SJSA1 (cell line): ENCODE measurements around the gene SSBP2. TPM values are rescaled to one million over a fixed set of nuclear protein-coding genes. Genes with fewer than 3 reads are reported as not detected.
A peak's percentile ranks its signal among the peaks of the same experiment; 100 is the strongest.

Source experiments
- DNase-seq, 2 experiments: peaks; one replicate each; pipeline ENCODE4 v3.0.0-alpha.2; 2015 to 2020; ENCODE audit warnings: low spot score in 2 of 2, low read depth in 1 of 2
- H3K27ac ChIP-seq: fragments of 250-450 bp; sonication (Bioruptor Pico); 2 replicates; pipeline ENCODE4 v1.5.1; 2020; ENCODE audit warnings: mild to moderate bottlenecking, moderate library complexity
- H3K27me3 ChIP-seq: fragments of 250-450 bp; sonication (Bioruptor Pico); replicated peaks from 2 replicates; pipeline ENCODE4 v1.5.1; 2020; ENCODE audit warnings: mild to moderate bottlenecking, moderate library complexity
- H3K36me3 ChIP-seq: fragments of 250-450 bp; sonication (Bioruptor Pico); 2 replicates; pipeline ENCODE4 v1.5.1; 2020; ENCODE audit warnings: mild to moderate bottlenecking
- H3K4me1 ChIP-seq: fragments of 250-450 bp; sonication (Bioruptor Pico); replicated peaks from 2 replicates; pipeline ENCODE4 v1.6.1; 2021; ENCODE audit warnings: mild to moderate bottlenecking
- H3K4me3 ChIP-seq: fragments of 250-450 bp; sonication (Bioruptor Pico); 2 replicates; pipeline ENCODE4 v1.5.1; 2020; ENCODE audit warnings: mild to moderate bottlenecking
- H3K9me3 ChIP-seq: fragments of 250-450 bp; sonication (Bioruptor Pico); replicated peaks from 2 replicates; pipeline ENCODE4 v1.5.1; 2020; ENCODE audit warnings: mild to moderate bottlenecking
- total RNA-seq: library from RNA; depleted of rRNA; stranded (reverse); fragments of >200 nt; shearing (Covaris generic); gene quantifications from 2 replicates; pipeline ENCODE4 v1.2.3, GENCODE V29; 2014

Gene SSBP2
- total RNA-seq, 1 experiment from 2014 or later = 4.7 TPM

DNA sequence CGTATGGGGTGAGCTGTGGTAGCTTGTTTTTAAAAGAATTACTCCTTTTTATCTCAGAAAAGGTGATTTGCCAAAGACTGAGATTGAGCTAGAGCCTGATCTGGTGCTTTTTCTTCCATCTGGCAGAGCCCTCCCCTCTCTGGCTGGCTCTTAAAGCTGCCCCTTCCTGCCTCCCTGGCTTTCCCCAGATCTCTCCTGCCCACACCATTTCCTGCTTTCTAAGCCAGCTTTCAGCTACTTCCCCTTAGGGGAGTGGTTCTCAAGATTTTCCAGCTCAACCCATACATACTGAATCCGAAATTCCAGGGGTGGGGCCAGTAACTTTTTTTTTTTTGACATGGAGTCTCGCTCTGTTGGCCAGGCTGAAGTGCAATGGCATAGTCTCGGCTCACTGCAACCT, 352.2 kb downstream of the SSBP2 start:
- Histone ChIP-seq H3K9me3 (peaks cover 3% of the 10 kb centered on the region; the same call in 1 of the 2 replicates), H3K27ac (no peak overlapping the region), H3K36me3 (no peaks in the 10 kb centered on the region), H3K27me3 (peaks cover 15% of the 10 kb centered on the region), H3K4me1 (peaks cover 4% of the 10 kb centered on the region; the same call in 1 of the 2 replicates), H3K4me3 (no peak overlapping the region)
- no peak for DNase-seq

GRCh38 chr5:81397176-81397575, 353.7 kb downstream of the SSBP2 start:
- Histone ChIP-seq H3K36me3 (no peaks in the 10 kb centered on the region), H3K4me1 (peaks cover 4% of the 10 kb centered on the region; the same call in 1 of the 2 replicates), H3K27me3 (peaks cover 16% of the 10 kb centered on the region), H3K9me3 (peaks cover 3% of the 10 kb centered on the region; the same call in 1 of the 2 replicates), H3K27ac (no peak overlapping the region), H3K4me3 (no peak overlapping the region)
- DNase-seq = no peak

DNA sequence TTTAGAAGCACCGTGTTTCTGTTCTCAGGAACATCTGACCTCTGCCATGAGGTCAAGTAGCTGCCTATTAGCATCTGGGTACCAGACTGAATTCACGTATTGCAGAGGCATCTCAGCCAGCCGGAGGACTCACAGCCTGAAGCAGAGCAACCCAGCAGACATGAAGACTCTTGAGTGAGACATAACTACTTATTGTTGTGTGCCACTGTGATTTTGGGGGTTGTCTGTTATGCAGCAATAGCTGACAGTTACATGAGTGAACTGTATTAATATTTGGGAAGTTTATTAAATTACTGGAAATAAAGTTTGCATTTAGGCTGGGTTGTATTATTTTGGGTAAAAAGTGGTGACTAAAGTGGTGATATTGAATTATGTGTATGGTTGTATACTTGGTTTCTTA, 355.6 kb downstream of the SSBP2 start:
- H3K9me3 ChIP-seq = peaks cover 3% of the 10 kb centered on the region; the same call in 1 of the 2 replicates
- no peak for DNase-seq
- H3K36me3 ChIP-seq = no peaks in the 10 kb centered on the region
- H3K4me1 ChIP-seq = peaks cover 4% of the 10 kb centered on the region; the same call in 1 of the 2 replicates
- H3K27ac ChIP-seq = no peak overlapping the region
- peaks cover 16% of the 10 kb centered on the region for H3K27me3 ChIP-seq
- H3K4me3 ChIP-seq = no peak overlapping the region

DNA sequence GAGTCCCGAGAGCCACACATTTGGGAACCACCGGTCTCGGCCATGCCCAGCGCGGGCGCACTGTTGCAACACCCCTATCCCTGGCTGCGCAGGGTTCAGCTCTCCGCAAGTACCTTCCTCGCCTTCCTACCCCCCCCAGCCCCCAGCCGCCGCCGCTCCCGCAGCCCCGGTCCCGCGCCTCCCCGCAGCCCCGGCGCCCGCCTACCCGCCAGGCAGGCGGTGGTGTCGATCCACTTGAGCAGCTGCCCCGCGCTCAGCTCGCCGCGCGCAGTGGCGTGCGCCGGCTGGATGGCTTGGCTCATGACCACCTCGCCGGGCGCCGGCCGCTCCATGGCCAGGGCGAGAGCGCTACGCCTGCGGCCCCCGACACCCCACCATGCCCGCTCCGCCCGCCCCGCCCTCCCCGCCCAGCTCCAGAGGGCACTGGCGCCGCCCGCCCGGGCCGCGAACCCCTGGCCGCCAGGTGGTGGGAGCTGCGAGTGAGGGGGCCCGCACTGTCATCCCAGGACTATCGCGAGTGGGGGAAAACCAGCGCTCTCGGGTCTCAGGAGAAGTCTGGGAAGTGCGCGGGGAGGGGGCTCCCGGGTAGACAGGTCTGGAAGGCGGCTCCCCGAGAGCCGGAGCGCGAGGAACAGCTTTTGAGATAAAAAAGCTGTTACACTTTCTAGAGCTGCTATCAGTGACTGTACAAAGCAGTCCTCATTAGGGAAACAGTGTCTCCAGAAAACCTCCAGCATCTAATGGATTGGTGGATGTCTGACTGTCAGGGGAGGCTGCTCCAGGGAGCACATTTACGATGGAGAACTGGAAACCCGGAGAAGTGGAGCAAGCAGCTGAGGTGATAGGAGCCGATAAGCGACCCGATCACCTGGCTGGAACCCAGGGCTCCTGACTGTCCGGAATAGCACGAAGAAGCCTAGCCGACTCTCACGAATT, 356.8 kb downstream of the SSBP2 start, which contains the start of gene ACOT12:
Gene ACOT12 (minus strand): TSS at position 352 of the 936 bp plus-strand sequence. CDS start 20 bp downstream, at position 332.
- peaks cover 16% of the 10 kb centered on the region for H3K27me3 ChIP-seq
- no peak within 1 kb of the TSS for H3K27ac ChIP-seq
- H3K4me3 ChIP-seq = peak within 1 kb of the TSS; percentile 28
- H3K9me3 ChIP-seq = peaks cover 3% of the 10 kb centered on the region; the same call in 1 of the 2 replicates
- no peaks in the 10 kb centered on the region for H3K36me3 ChIP-seq
- DNase-seq = no peak
- H3K4me1 ChIP-seq = peaks cover 4% of the 10 kb centered on the region; the same call in 1 of the 2 replicates

DNA sequence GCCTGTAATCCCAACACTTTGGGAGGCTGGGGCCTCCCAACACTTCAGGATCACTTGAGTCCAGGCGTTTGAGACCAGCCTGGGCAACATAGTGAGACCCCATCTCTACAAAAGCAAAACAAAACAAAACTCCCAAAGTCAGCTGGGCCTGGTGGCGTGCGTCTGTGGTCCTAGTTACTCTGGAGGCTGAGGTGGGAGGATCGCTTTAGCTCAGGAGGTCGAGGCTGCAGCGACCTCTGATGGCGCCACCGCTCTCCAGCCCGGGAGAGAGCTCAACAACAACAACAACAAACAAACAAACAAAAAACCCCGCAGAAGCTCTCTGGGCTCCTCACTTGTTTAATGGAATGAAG, 357.5 kb downstream of the SSBP2 start:
- peaks cover 4% of the 10 kb centered on the region; the same call in 1 of the 2 replicates for H3K4me1 ChIP-seq
- H3K9me3 ChIP-seq = peaks cover 3% of the 10 kb centered on the region; the same call in 1 of the 2 replicates
- H3K4me3 ChIP-seq = peak overlapping the region; percentile 28
- no peak for DNase-seq
- peaks cover 16% of the 10 kb centered on the region for H3K27me3 ChIP-seq
- H3K27ac ChIP-seq = no peak overlapping the region
- H3K36me3 ChIP-seq = no peaks in the 10 kb centered on the region

- no peak for DNase-seq
- H3K27ac ChIP-seq = no peak overlapping the region
- H3K9me3 ChIP-seq = no peaks in the 10 kb centered on the region
- H3K4me3 ChIP-seq = no peak overlapping the region
- H3K36me3 ChIP-seq = no peaks in the 10 kb centered on the region
- peaks cover 7% of the 10 kb centered on the region for H3K27me3 ChIP-seq
- 0 out of 2 replicates have a peak, but pooled peaks cover under 1% of the 10 kb centered on the region for H3K4me1 ChIP-seq
Observed at GRCh38 chr5:81389025-81389424, 361.9 kb downstream of the SSBP2 start.

- H3K36me3 ChIP-seq = no peaks in the 10 kb centered on the region
- H3K27ac ChIP-seq = no peak overlapping the region
- no peaks in the 10 kb centered on the region for H3K9me3 ChIP-seq
- no peaks in the 10 kb centered on the region for H3K4me1 ChIP-seq
- no peak overlapping the region for H3K4me3 ChIP-seq
- DNase-seq = no peak
- H3K27me3 ChIP-seq = peaks cover 3% of the 10 kb centered on the region
Observed at GRCh38 chr5:81388169-81388568, 362.7 kb downstream of the SSBP2 start.

GRCh38 chr5:81383867-81384266, 367.0 kb downstream of the SSBP2 start:
- no peaks in the 10 kb centered on the region for H3K27me3 ChIP-seq
- no peaks in the 10 kb centered on the region for H3K9me3 ChIP-seq
- no peak for DNase-seq
- no peaks in the 10 kb centered on the region for H3K36me3 ChIP-seq
- H3K27ac ChIP-seq = no peak overlapping the region
- no peak overlapping the region for H3K4me3 ChIP-seq
- H3K4me1 ChIP-seq = no peaks in the 10 kb centered on the region

DNA sequence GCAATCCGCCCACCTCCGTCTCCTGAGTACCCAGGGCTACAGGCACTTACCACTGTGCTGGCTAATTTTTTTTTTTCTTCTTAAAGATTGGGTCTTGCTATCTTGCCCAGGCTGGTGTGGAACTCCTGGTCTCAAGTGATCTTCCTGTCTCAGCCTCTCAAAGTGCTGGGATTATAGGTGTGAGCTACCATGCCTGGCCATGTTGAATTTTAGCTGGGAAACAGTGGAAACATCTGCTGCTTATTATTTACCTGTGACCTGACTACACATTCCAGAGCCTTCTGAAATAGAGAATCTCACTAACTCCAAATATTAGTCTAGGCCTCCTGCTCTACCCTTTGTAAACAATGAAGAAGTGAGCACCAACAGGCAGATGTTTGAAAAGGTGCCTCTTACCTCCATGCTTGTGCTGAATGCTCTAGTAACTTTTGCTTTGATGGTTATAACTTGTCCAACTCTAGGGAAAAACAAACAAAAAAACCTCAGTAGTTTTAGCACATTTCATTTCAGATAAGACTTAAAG, 379.5 kb downstream of the SSBP2 start:
- Histone ChIP-seq H3K27ac (no peak overlapping the region), H3K27me3 (no peaks in the 10 kb centered on the region), H3K36me3 (no peaks in the 10 kb centered on the region), H3K9me3 (no peaks in the 10 kb centered on the region), H3K4me3 (no peak overlapping the region), H3K4me1 (no peaks in the 10 kb centered on the region)
- DNase-seq = no peak

DNA sequence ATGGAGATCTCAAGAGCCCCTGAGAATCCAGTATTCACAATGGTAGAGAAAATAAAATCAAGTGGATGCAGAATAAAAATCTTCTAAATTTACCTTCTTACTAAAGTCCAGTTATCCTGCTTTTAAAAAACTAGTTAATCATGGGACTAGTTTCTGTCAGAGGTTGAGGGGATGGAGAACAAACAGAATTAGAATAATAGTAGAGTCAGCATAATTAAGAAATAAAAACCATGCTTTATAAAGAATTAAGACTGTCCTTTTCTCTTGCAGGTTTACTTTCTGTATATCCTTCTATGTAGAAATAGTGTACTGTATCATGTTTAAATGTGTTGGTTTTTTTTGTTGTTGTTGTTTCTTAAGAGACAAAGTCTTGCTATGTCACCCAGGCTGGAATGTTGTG, 380.0 kb downstream of the SSBP2 start:
- H3K4me3 ChIP-seq = no peak overlapping the region
- H3K27ac ChIP-seq = no peak overlapping the region
- DNase-seq = no peak
- H3K27me3 ChIP-seq = no peaks in the 10 kb centered on the region
- no peaks in the 10 kb centered on the region for H3K4me1 ChIP-seq
- no peaks in the 10 kb centered on the region for H3K9me3 ChIP-seq
- no peaks in the 10 kb centered on the region for H3K36me3 ChIP-seq

DNA sequence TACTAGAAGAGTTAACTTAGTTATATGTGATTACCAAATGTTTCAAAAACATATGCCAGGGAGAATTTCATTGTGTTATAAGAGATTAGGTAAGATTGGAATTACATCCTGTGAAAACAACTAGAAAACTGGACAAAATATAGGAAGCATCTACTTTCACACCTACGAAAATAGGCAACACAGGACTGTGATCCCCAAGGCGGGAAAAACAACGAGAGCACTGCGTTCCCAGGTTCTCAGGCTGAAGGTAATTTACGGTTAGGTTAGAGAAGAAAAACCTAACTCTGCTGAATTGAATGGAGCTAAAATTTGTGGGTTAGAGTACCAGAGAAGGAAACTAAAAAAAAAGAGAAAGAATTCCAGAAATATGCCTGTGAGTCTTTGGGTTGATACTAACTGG, 385.4 kb downstream of the SSBP2 start:
- no peaks in the 10 kb centered on the region for H3K4me1 ChIP-seq
- 0 out of 2 replicates have a peak, but pooled peaks cover 2% of the 10 kb centered on the region for H3K27me3 ChIP-seq
- H3K27ac ChIP-seq = no peak overlapping the region
- no peaks in the 10 kb centered on the region for H3K36me3 ChIP-seq
- no peak for DNase-seq
- no peak overlapping the region for H3K4me3 ChIP-seq
- no peaks in the 10 kb centered on the region for H3K9me3 ChIP-seq

DNA sequence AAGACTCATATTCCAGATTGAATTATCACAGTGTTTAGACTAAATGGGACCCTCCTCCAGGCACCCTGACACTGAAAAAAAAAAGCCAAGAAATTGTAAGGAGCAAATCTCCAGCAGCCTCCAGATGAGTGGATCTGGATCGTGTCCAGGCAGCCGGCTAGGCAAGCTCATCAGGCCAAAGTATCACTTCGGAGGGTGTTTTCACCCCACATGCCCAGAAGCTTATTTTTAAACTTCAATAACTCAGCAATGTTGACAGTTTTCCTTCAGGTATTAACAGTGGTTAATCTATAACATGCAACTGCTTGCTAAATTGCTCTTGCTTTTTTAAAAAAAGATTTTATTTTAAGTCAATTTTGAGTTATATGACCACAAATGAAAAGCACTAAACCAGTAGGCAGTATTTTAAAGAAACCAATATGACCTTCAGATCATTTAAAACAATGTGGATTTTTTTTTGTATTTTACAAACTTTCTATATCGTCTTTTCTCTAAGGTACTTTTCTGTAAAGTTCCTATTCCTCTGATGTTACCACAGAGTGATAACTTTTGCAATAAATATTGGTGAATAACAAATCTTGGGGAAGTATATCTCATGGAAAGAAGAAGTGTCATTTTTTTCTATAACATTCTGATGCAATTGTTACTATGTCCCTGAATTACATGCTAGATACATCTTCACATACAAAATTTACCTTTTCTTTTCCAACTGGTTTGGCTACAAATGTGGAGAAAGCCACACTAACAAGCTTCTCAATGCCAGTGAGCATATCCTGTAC, 387.6 kb downstream of the SSBP2 start:
- Histone ChIP-seq H3K27me3 (0 out of 2 replicates have a peak, but pooled peaks cover 2% of the 10 kb centered on the region), H3K4me1 (no peaks in the 10 kb centered on the region), H3K4me3 (no peak overlapping the region), H3K36me3 (no peaks in the 10 kb centered on the region), H3K9me3 (no peaks in the 10 kb centered on the region), H3K27ac (no peak overlapping the region)
- no peak for DNase-seq
